Tongue (tissue), 2 donors: Measurements from ENCODE around the gene SNHG17. TPM values are rescaled to one million over a fixed set of nuclear protein-coding genes. Genes with fewer than 3 reads are reported as not detected.
"Not testable (repeated sequence)": the region's sequence is repeated elsewhere in the genome, so short reads cannot be mapped to it uniquely, and the experiment has no call there.

Experiments used
- DNase-seq: peaks from one replicate; pipeline ENCODE4 v3.0.0-alpha.2; 2015
- total RNA-seq: library from RNA; depleted of rRNA; stranded (reverse); fragments of >200 nt; gene quantifications from one replicate; pipeline ENCODE4 v1.2.3, GENCODE V29; 2014

SNHG17 gene
- total RNA-seq = 17.2 TPM

- peak; percentile 96 for DNase-seq
Measured at GRCh38 chr20:38434770-38435554, at the start of gene SNHG17. Gene SNHG17 (minus strand): TSS chr20:38435328.

- no peak for DNase-seq
Measured at GRCh38 chr20:38479596-38479995, 44.5 kb upstream of the SNHG17 start.

GRCh38 chr20:38477747-38478146, 42.6 kb upstream of the SNHG17 start:
- no peak for DNase-seq

- DNase-seq = no peak
Measured at GRCh38 chr20:38473367-38473795, 38.3 kb upstream of the SNHG17 start.

GRCh38 chr20:38472513-38473366, 37.6 kb upstream of the SNHG17 start, which contains the start of gene RALGAPB:
Gene RALGAPB (plus strand): TSS chr20:38472843. CDS start chr20:38488433, 15,590 bp downstream.
- DNase-seq = peak; percentile 100

GRCh38 chr20:38471987-38472512, 36.9 kb upstream of the SNHG17 start:
- DNase-seq = no peak

- DNase-seq = no peak
Measured at GRCh38 chr20:38471245-38471644, 36.1 kb upstream of the SNHG17 start.

- no peak for DNase-seq
Measured at GRCh38 chr20:38466983-38467382, 31.9 kb upstream of the SNHG17 start.

- DNase-seq = no peak
Measured at GRCh38 chr20:38466171-38466570, 31.0 kb upstream of the SNHG17 start.

- not testable (repeated sequence) for DNase-seq
Measured at GRCh38 chr20:38461569-38461968, 26.4 kb upstream of the SNHG17 start.

- DNase-seq = not testable (repeated sequence)
Measured at GRCh38 chr20:38461167-38461566, 26.0 kb upstream of the SNHG17 start.

GRCh38 chr20:38460631-38461030, 25.5 kb upstream of the SNHG17 start:
- DNase-seq = not testable (repeated sequence)

- DNase-seq = peak; percentile 50
Measured at GRCh38 chr20:38460040-38460623, 25.0 kb upstream of the SNHG17 start.

GRCh38 chr20:38458314-38458713, 23.2 kb upstream of the SNHG17 start:
- DNase-seq = no peak

- no peak for DNase-seq
Measured at GRCh38 chr20:38454556-38455473, 19.7 kb upstream of the SNHG17 start.

GRCh38 chr20:38453941-38454340, 18.8 kb upstream of the SNHG17 start:
- no peak for DNase-seq

GRCh38 chr20:38452880-38453624, 17.9 kb upstream of the SNHG17 start:
- no peak for DNase-seq

GRCh38 chr20:38450412-38450975, 15.4 kb upstream of the SNHG17 start:
- no peak for DNase-seq

GRCh38 chr20:38449046-38449445, 13.9 kb upstream of the SNHG17 start:
- no peak for DNase-seq
